Left cardiac atrium (tissue), 4 donors: ENCODE data around the gene COL4A1. TPM values are rescaled to one million over a fixed set of nuclear protein-coding genes. Genes with fewer than 3 reads are reported as not detected.

Experiments used
- ATAC-seq, 2 donors: fragments of 200-7000 bp; cut with Tn5 transposase; one replicate each; pipeline ENCODE4 v1.9.1; 2020; ENCODE audit warnings: mild to moderate bottlenecking in 2 of 2, moderate library complexity in 2 of 2
- DNase-seq: peaks from one replicate; pipeline ENCODE4 v3.0.0-alpha.2; 2020
- intact Hi-C, 2 donors: fragments of 100-400 bp; cut with DNase I; formaldehyde crosslinking; loops; one replicate each; pipeline versions ENCODE4 v1.14.1 to v1.15.1; 2022 to 2023
- total RNA-seq, 2 donors: library from RNA; stranded (reverse); fragmentation: NEBNext Ultra II Directional; extraction: Animal tissue kit (Norgen Biotek cat#: 25700); gene quantifications; one replicate each; pipeline ENCODE4 v1.2.1, GENCODE V29; 2021
- donor health status: DM: no; HTN: yes; CAD: no.
- donor health status: DM: no; HTN: yes; CAD: no; lungs with severe emphysema.
- donor health status: DM: yes; HTN: yes; CAD: no.
- donor health status: Dilated cardiomyopathy.

The COL4A1 gene
- total RNA-seq, 2 donors from 2014 or later, result 210 to 456 TPM

- DNase-seq (no peak), ATAC-seq (no peak)
- intact Hi-C loops, result no loop called here
Observed at GRCh38 chr13:110211046-110211445, 95.9 kb downstream of the COL4A1 start.

GRCh38 chr13:110210604-110210985 is 96.4 kb downstream of the COL4A1 start:
- intact Hi-C loops, result no loop called here
- no peak for DNase-seq
- ATAC-seq, result no peak

GRCh38 chr13:110209950-110210603 is 96.9 kb downstream of the COL4A1 start:
- no peak for DNase-seq
- intact Hi-C loops, result no loop called here
- ATAC-seq, result no peak

- intact Hi-C loops, result no loop called here
- DNase-seq (no peak), ATAC-seq (no peak)
Observed at GRCh38 chr13:110208116-110208515, 98.8 kb downstream of the COL4A1 start.

- ATAC-seq (no peak), DNase-seq (no peak)
- intact Hi-C loops, result no loop called here
Observed at GRCh38 chr13:110206996-110207395, 100.0 kb downstream of the COL4A1 start.

GRCh38 chr13:110206185-110206584 is 100.8 kb downstream of the COL4A1 start:
- ATAC-seq, result no peak
- intact Hi-C loops, result no loop called here
- no peak for DNase-seq

- intact Hi-C loops, result no loop called here
- DNase-seq, result no peak
- ATAC-seq, result no peak
Observed at GRCh38 chr13:110201114-110201513, 105.8 kb downstream of the COL4A1 start.

- no peak for DNase-seq
- intact Hi-C loops, result no loop called here
- no peak for ATAC-seq
Observed at GRCh38 chr13:110200276-110200870, 106.6 kb downstream of the COL4A1 start.

GRCh38 chr13:110199046-110199831 is 107.7 kb downstream of the COL4A1 start:
- intact Hi-C loops, result no loop called here
- ATAC-seq, result peak in 1 of 2 donors; percentile 27
- DNase-seq, result no peak

- no peak for ATAC-seq
- no peak for DNase-seq
- intact Hi-C loops, result no loop called here
Observed at GRCh38 chr13:110197471-110197870, 109.5 kb downstream of the COL4A1 start.

- ATAC-seq (no peak), DNase-seq (no peak)
- intact Hi-C loops, result no loop called here
Observed at GRCh38 chr13:110197026-110197425, 109.9 kb downstream of the COL4A1 start.

GRCh38 chr13:110195547-110196485 is 111.1 kb downstream of the COL4A1 start:
- DNase-seq (no peak), ATAC-seq (no peak)
- intact Hi-C loops, result no loop called here

- intact Hi-C loops, result no loop called here
- ATAC-seq, result no peak
- DNase-seq, result no peak
Observed at GRCh38 chr13:110194451-110194850, 112.5 kb downstream of the COL4A1 start.

- ATAC-seq (no peak), DNase-seq (no peak)
- intact Hi-C loops, result no loop called here
Observed at GRCh38 chr13:110193491-110193890, 113.5 kb downstream of the COL4A1 start.

GRCh38 chr13:110192472-110192871 is 114.5 kb downstream of the COL4A1 start:
- intact Hi-C loops, result no loop called here
- DNase-seq (no peak), ATAC-seq (no peak)

GRCh38 chr13:110187641-110188161 is 119.3 kb downstream of the COL4A1 start:
- intact Hi-C loops, result no loop called here
- peak; percentile 90 to 93 for ATAC-seq
- peak; percentile 73 for DNase-seq

- intact Hi-C loops, result no loop called here
- no peak for ATAC-seq
- DNase-seq, result no peak
Observed at GRCh38 chr13:110186231-110186855, 120.6 kb downstream of the COL4A1 start.

- ATAC-seq (no peak), DNase-seq (no peak)
- intact Hi-C loops, result no loop called here
Observed at GRCh38 chr13:110185696-110186095, 121.3 kb downstream of the COL4A1 start.

GRCh38 chr13:110183910-110184309 is 123.0 kb downstream of the COL4A1 start:
- ATAC-seq, result no peak
- DNase-seq, result no peak
- intact Hi-C loops, result no loop called here
